ENCODE measurements around the gene ADAMTS18. TPM values are rescaled to one million over a fixed set of nuclear protein-coding genes. Genes with fewer than 3 reads are reported as not detected.

Gene ADAMTS18
- total and polyA plus RNA-seq, 2 donors (not counting 3 experiments of a cell fraction or from before 2014, with no cell fraction given) = 18.4 to 27.5 TPM

DNA sequence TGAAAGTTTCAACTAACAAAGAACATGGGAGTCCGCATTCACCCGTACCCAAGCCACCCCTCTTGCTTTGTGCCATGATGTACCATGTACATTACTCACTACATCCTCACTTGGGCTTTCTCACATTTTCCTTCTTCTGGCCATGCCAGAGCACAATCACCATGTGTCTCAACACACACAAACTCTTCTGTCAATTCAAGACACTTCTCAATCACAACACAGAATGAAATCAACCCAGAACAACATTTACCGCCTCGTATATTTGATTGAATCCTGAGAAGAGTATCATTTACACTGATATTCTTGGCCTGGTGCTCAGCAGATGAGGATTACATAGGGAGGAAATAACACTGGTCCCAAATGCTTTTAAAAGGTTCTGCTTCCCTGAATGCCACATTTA lies 4.5 kb downstream of the ADAMTS18 start:
- Histone ChIP-seq H2AFZ (ENCODE audit: low read depth, low read length) (no peak overlapping the region), H3K9me3 (replicated peaks; ENCODE audit: control insufficient read depth, insufficient read depth, low read length) (no peaks in the 10 kb centered on the region), H3K4me1 (ENCODE audit: control insufficient read depth, extremely low read depth, insufficient read depth, low read length) (peaks cover 27% of the 10 kb centered on the region), H3K4me3 (replicated peaks in 1 of 3; ENCODE audit: insufficient read depth in 1 of 3, low read depth in 1 of 3, low read length in 3 of 3) (peak overlapping the region; percentile 24 to 49 (median 49)), H3K36me3 (ENCODE audit: control insufficient read depth in 2 of 2, extremely low read depth in 1 of 2, insufficient read depth in 2 of 2, low read length in 2 of 2) (no peaks in the 10 kb centered on the region), H3K9me1 (replicated peaks; ENCODE audit: control insufficient read depth, extremely low read depth, insufficient read depth, low read length) (no peaks in the 10 kb centered on the region), H3K27ac (ENCODE audit: insufficient read depth, low read depth, low read length) (no peak overlapping the region), H3K79me2 (ENCODE audit: control insufficient read depth, insufficient read depth, low read length) (peaks cover 59% of the 10 kb centered on the region), H4K20me1 (replicated peaks; ENCODE audit: control insufficient read depth, extremely low read depth, insufficient read depth, low read length) (no peaks in the 10 kb centered on the region), H3K9ac (replicated peaks; ENCODE audit: extremely low read depth, insufficient read depth, low read length) (no peak overlapping the region), H3K4me2 (ENCODE audit: insufficient read depth, low read length) (peak overlapping the region; percentile 76), H3K27me3 (ENCODE audit: control insufficient read depth in 2 of 2, insufficient read depth in 2 of 2, low read length in 2 of 2) (peaks cover 0 to 3% of the 10 kb centered on the region in 2 experiments)
- intact Hi-C loops (cut with micrococcal nuclease) (no loop called here), dilution Hi-C loops (cut with MboI; ENCODE audit: extremely low pct_ligation_motif_present, low sequenced_read_pairs) (no loop called here)
- ChIA-PET CTCF (interaction anchor here (2.1 to 11.3 kb wide), 2 partner anchors 24 to 154 kb away, joined by 6 to 366 read pairs; no protein-coding TSS in a partner anchor), POLR2A (no interaction called here)
- FAIRE-seq (no peak), DNase-seq (ENCODE audit: low read depth, low spot score) (no peak)
- no TSS peak for BruUV-seq (replicated peaks)
- TF ChIP-seq, protein P1, sequence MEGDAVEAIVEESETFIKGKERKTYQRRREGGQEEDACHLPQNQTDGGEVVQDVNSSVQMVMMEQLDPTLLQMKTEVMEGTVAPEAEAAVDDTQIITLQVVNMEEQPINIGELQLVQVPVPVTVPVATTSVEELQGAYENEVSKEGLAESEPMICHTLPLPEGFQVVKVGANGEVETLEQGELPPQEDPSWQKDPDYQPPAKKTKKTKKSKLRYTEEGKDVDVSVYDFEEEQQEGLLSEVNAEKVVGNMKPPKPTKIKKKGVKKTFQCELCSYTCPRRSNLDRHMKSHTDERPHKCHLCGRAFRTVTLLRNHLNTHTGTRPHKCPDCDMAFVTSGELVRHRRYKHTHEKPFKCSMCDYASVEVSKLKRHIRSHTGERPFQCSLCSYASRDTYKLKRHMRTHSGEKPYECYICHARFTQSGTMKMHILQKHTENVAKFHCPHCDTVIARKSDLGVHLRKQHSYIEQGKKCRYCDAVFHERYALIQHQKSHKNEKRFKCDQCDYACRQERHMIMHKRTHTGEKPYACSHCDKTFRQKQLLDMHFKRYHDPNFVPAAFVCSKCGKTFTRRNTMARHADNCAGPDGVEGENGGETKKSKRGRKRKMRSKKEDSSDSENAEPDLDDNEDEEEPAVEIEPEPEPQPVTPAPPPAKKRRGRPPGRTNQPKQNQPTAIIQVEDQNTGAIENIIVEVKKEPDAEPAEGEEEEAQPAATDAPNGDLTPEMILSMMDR (IDR thresholded peaks at IDR 0.05; ENCODE audit: extremely low read depth in 1 of 2, insufficient read depth in 1 of 2, low read depth in 1 of 2, low read length in 2 of 2) = no peak
- TF ChIP-seq POLR2AphosphoS5 (IDR thresholded peaks at IDR 0.05; ENCODE audit: insufficient read depth, low read depth, low read length) (no peak), EZH2 (IDR thresholded peaks at IDR 0.05; ENCODE audit: borderline replicate concordance, low read depth, low read length, severe bottlenecking) (no peak), FOS (IDR thresholded peaks at IDR 0.05; ENCODE audit: borderline replicate concordance, insufficient read depth, low read length) (no peak), POLR2A (IDR thresholded peaks at IDR 0.05; ENCODE audit: low read depth, low read length) (no peak), JUN (IDR thresholded peaks at IDR 0.05; ENCODE audit: borderline replicate concordance, insufficient read depth, insufficient read length, low read depth) (no peak)
- TF ChIP-seq, protein P2, sequence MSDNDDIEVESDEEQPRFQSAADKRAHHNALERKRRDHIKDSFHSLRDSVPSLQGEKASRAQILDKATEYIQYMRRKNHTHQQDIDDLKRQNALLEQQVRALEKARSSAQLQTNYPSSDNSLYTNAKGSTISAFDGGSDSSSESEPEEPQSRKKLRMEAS (IDR thresholded peaks at IDR 0.05; ENCODE audit: insufficient read depth, insufficient read length) = no peak
